Body of pancreas (tissue), 4 donors: Measurements from ENCODE around the gene PVR. TPM values are rescaled to one million over a fixed set of nuclear protein-coding genes. Genes with fewer than 3 reads are reported as not detected.

Experiments used
- ATAC-seq: fragments of 150-250 bp; one replicate; pipeline ENCODE4 v1.9.1; 2016
- DNase-seq, 4 donors: peaks; one replicate each; pipeline ENCODE4 v3.0.0-alpha.2; 2019
- H3K27ac ChIP-seq, 4 donors: fragments of 200-600 bp; sonication (generic); 1 replicate in 3 of 4; 2 replicates in 1 of 4; pipeline versions ENCODE4 v1.5.1 to v1.6.1; 2016 to 2019; ENCODE audit warnings: mild to moderate bottlenecking in 1 of 4, mixed read lengths in 1 of 4, moderate library complexity in 1 of 4
- H3K27me3 ChIP-seq, 2 donors: fragments of 200-600 bp; sonication (generic); one replicate each; pipeline ENCODE4 v1.6.0; 2016; ENCODE audit warnings: mild to moderate bottlenecking in 1 of 2
- H3K36me3 ChIP-seq, 2 donors: fragments of 200-600 bp; sonication (generic); replicated peaks in 1 of 2; 2 replicates each; pipeline ENCODE4 v1.5.1; 2016; ENCODE audit warnings: low read depth in 2 of 2; ENCODE audit not compliant: insufficient read depth in 1 of 2
- H3K4me1 ChIP-seq: fragments of 200-600 bp; sonication (generic); one replicate; pipeline ENCODE4 v1.6.0; 2016
- H3K4me3 ChIP-seq, 2 donors: fragments of 200-600 bp; sonication (generic); 1 replicate in 1 of 2; 2 replicates in 1 of 2; pipeline ENCODE4 v1.5.1; 2016 to 2019
- H3K9me3 ChIP-seq, 3 donors: fragments of 200-600 bp; sonication (generic); 1 replicate in 2 of 3; 2 replicates in 1 of 3; pipeline ENCODE4 v1.5.1; 2016
- CTCF ChIP-seq, 7 experiments: fragments of 450-650 bp in 4 of 7; fragments of 200-600 bp in 3 of 7; sonication (generic) in 3 of 7; IDR thresholded peaks; one replicate each; pipeline ENCODE4 v1.5.1; 2016 to 2019; ENCODE audit warnings: antibody characterized with exemption in 7 of 7
- POLR2A ChIP-seq, 3 donors: fragments of 450-650 bp; IDR thresholded peaks; one replicate each; pipeline ENCODE4 v1.6.1; 2016; ENCODE audit warnings: antibody characterized with exemption in 3 of 3, mild to moderate bottlenecking in 2 of 3
- WGBS, 2 donors: methylation state at CpG; one replicate each; pipeline ENCODE4 v1.1.5; 2017; 5-methylcytosine and 5-hydroxymethylcytosine counted together
- intact Hi-C: fragments of 100-400 bp; cut with DNase I; formaldehyde crosslinking; loops from one replicate; pipeline ENCODE4 v1.15.1; 2023
- total RNA-seq, 2 donors: library from RNA; depleted of rRNA; stranded (reverse); fragments of >200 nt; gene quantifications; one replicate each; pipeline ENCODE4 v1.1.0, GENCODE V29; 2016

The PVR gene
- total RNA-seq, 2 donors from 2014 or later = 36.8 to 55.4 TPM

GRCh38 chr19:44701228-44701627 is 57.5 kb downstream of the PVR start:
- no peaks in the 10 kb centered on the region for H3K36me3 ChIP-seq
- H3K9me3 ChIP-seq = no peaks in the 10 kb centered on the region
- H3K4me1 ChIP-seq = peaks cover 26% of the 10 kb centered on the region
- DNase-seq = no peak
- no peak overlapping the region for H3K27ac ChIP-seq
- WGBS, 2 donors = 86 to 97% methylated on average over 5 to 14 of the region's 15 CpGs
- no peaks in the 10 kb centered on the region for H3K27me3 ChIP-seq
- no peak for TF ChIP-seq CTCF (IDR thresholded peaks at IDR 0.05)
- no peak for TF ChIP-seq POLR2A (IDR thresholded peaks at IDR 0.05)
- H3K4me3 ChIP-seq = no peak overlapping the region
- ATAC-seq = no peak
- intact Hi-C loops = no loop called here

- DNase-seq = no peak
- 87 to 89% methylated on average over 16 to 17 of the region's 17 CpGs for WGBS, 2 donors
- H3K27ac ChIP-seq = no peak overlapping the region
- H3K4me3 ChIP-seq = no peak overlapping the region
- ATAC-seq = no peak
- H3K4me1 ChIP-seq = peaks cover 12% of the 10 kb centered on the region
- intact Hi-C loops = no loop called here
- H3K36me3 ChIP-seq = no peaks in the 10 kb centered on the region
- H3K9me3 ChIP-seq = no peaks in the 10 kb centered on the region
- TF ChIP-seq CTCF (IDR thresholded peaks at IDR 0.05) = no peak
- no peak for TF ChIP-seq POLR2A (IDR thresholded peaks at IDR 0.05)
- H3K27me3 ChIP-seq = no peaks in the 10 kb centered on the region
Observed at GRCh38 chr19:44702551-44703176, 59.0 kb downstream of the PVR start.

GRCh38 chr19:44703336-44704078 is 59.8 kb downstream of the PVR start:
- DNase-seq = no peak

GRCh38 chr19:44704982-44705381 is 61.3 kb downstream of the PVR start:
- Histone ChIP-seq H3K27me3 (no peaks in the 10 kb centered on the region), H3K36me3 (no peaks in the 10 kb centered on the region), H3K27ac (no peak overlapping the region), H3K4me1 (no peaks in the 10 kb centered on the region), H3K4me3 (no peak overlapping the region), H3K9me3 (no peaks in the 10 kb centered on the region)
- DNase-seq = no peak
- TF ChIP-seq POLR2A (IDR thresholded peaks at IDR 0.05) = no peak
- no peak for TF ChIP-seq CTCF (IDR thresholded peaks at IDR 0.05)
- intact Hi-C loops = no loop called here
- 85 to 88% methylated on average over 1 of the region's 1 CpG for WGBS, 2 donors
- no peak for ATAC-seq

More at GRCh38 chr19:44703336-44704078, 59.8 kb downstream of the PVR start:
- WGBS, 2 donors = 93 to 96% methylated on average over 7 to 28 of the region's 28 CpGs
- H3K9me3 ChIP-seq = no peaks in the 10 kb centered on the region
- peaks cover 3% of the 10 kb centered on the region for H3K4me1 ChIP-seq
- no peaks in the 10 kb centered on the region for H3K36me3 ChIP-seq
- no peak for TF ChIP-seq POLR2A (IDR thresholded peaks at IDR 0.05)
- TF ChIP-seq CTCF (IDR thresholded peaks at IDR 0.05) = no peak
- no peaks in the 10 kb centered on the region for H3K27me3 ChIP-seq
- intact Hi-C loops = no loop called here
- no peak overlapping the region for H3K4me3 ChIP-seq
- H3K27ac ChIP-seq = no peak overlapping the region
- no peak for ATAC-seq
